VCaP (cell line): Measurements from ENCODE around the gene THOP1.

Experiments used
- H3K27ac ChIP-seq: fragments of 450-650 bp; 2 replicates; pipeline ENCODE4 v1.5.1; 2017
- CTCF ChIP-seq: fragments of 450-650 bp; conservative IDR thresholded peaks from 2 replicates; pipeline ENCODE4 v1.5.1; 2017; ENCODE audit warnings: mild to moderate bottlenecking, moderate library complexity

THOP1 gene

GRCh38 chr19:2758601-2759313 lies 26.5 kb upstream of the THOP1 start:
- H3K27ac ChIP-seq, result no peak overlapping the region
- TF ChIP-seq CTCF, result no peak

GRCh38 chr19:2759362-2759761 lies 25.9 kb upstream of the THOP1 start:
- TF ChIP-seq CTCF, result no peak
- no peak overlapping the region for H3K27ac ChIP-seq

GRCh38 chr19:2759965-2760364 lies 25.3 kb upstream of the THOP1 start:
- no peak for TF ChIP-seq CTCF
- no peak overlapping the region for H3K27ac ChIP-seq

- no peak for TF ChIP-seq CTCF
- no peak overlapping the region for H3K27ac ChIP-seq
Observed at GRCh38 chr19:2761309-2761677, 24.0 kb upstream of the THOP1 start.

GRCh38 chr19:2761876-2762782 lies 23.2 kb upstream of the THOP1 start:
- no peak overlapping the region for H3K27ac ChIP-seq
- no peak for TF ChIP-seq CTCF

- H3K27ac ChIP-seq, result no peak overlapping the region
- TF ChIP-seq CTCF, result no peak
Observed at GRCh38 chr19:2762783-2763496, 22.4 kb upstream of the THOP1 start.

- TF ChIP-seq CTCF, result no peak
- H3K27ac ChIP-seq, result no peak overlapping the region
Observed at GRCh38 chr19:2763687-2764086, 21.6 kb upstream of the THOP1 start.
